Stimulated activated CD8-positive, alpha-beta memory T cell treated with anti-CD3 and anti-CD28 coated beads, Interleukin-15, amount 100 ng/mL, for 48 hours (primary cell): ENCODE measurements around the gene ACYP1.

ENCODE experiments used
- DNase-seq, 2 donors: peaks; one replicate each; pipeline ENCODE4 v3.0.0-alpha.2; 2020; ENCODE audit warnings: low read depth in 2 of 2

The ACYP1 gene

DNA sequence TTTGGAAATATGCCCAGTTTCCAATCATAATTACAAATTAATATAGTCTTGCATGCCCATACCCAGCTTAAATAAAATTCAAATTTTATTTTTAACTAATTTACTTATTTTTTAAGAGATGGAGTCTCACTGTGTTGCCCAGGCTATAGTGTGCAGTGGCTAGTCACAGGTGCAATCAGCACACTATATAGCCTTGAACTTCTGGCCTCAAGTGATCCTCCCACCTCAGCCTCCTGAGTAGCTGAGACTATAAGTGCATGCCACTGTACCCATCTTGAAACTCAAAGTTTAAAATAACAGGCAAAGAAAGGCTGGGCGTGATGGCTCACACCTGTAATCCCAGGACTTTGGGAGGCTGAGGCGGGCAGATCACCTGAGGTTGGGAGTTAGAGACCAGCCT lies 22.9 kb downstream of the ACYP1 start:
- no peak for DNase-seq

DNA sequence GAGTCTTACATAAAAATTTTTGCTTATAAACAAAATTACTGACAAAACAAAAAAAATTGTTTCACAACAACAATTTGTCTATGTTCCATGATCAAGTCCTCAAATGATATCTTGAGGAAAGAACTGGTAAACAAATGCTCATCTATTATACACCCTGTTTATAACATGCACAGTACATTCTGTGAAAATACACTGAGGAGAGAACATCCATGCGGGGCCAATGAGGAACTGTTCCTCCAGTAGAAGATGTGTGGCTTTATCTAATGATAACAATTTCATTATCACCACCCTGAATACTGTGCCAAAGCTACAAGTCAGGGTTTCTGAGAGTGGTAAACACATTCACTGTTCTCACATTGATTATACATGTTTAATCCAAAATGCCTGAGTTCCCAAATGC lies 23.3 kb downstream of the ACYP1 start:
- no peak for DNase-seq

DNA sequence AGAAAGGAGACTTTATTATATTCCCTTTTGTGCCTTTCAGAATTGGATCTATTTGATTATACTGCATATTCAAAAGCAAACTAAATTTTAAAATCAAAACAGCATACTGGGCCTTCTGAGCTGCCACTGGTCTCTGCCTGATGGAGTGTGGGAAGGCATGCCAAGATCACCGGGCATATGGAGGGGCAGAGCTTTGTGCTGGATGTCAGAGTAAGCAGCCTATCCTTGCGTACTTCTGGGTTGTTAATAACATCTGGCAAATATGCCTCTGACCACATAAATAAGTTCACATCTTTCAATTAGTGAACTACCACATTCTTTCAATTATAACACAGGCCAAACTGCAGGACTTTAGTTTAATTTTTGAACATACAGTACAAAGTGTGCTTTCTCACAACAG lies 30.9 kb downstream of the ACYP1 start:
- no peak for DNase-seq

DNA sequence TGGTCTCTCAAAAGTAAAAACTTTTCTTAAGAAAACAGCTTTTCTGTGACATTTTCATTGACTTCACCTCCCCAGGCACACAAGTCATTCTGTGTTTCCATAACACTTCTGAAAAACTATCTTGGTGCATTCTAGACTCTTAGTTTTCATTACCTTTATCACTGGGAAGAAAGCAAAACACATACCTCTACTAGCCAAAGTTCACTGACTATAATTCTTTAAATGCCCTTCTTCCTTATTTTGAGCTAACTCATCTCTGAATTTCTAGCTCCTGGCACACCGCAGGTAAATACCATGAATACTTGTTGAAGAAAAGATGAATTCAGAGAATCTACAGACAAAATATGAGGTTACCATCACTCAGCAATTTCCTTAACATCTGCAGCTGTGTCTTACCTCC lies 33.7 kb downstream of the ACYP1 start:
- no peak for DNase-seq

DNA sequence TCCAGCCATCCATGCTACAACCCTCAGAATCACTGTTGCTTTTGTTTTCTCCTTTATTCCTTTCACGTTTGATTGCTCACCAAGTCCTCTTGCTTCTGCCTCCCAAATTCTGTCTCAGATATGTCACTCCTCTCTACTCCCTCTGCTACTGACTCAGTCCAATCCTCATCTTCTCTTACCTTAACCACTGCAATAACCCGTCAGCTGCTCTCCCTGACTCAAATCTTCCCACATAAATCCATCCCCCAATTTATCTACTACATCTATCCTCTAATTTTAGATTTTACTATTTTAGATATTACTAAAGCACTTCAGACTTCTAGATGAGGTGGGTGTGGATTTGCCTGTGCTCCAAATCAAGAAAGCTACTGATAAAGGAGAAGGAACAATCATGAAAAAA lies 37.9 kb downstream of the ACYP1 start:
- DNase-seq, result no peak

DNA sequence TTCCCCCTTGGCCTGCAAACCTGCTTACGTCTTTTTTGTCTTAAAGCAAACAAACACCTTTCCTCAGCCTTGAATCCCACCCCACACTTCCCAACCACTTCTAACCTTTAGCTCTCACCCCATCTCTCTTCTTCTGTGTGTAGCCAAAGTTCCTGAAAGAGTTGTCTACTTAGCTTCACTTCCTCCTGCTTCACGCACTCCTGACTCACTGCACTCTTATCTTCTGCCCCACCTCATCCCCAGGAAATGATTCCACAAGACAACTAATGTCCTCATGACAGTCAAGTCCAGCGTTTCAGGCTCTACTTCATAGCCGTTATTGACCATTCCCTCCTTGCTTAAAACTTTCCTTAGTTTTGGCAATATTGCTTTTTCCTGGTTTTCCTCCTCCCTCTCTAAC lies 38.7 kb downstream of the ACYP1 start:
- DNase-seq, result no peak

DNA sequence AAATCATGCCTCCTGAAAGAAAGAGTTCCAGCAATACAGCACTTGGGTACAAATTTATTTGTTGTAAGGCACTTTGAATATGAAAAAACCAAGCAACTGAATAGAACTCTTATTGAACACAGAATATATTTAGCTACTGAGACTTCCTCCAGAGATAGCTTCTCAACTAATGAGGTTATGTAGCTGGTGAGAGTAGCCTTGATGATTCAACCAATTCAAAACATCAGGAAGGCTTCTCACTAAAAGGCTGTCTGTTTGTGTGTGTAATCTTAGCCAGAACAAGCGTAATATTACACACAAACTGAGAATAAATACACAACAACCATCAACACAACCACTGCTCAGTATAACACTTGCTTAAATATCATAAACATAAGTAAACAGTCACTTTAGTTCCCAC lies 40.7 kb downstream of the ACYP1 start:
- DNase-seq, result no peak

DNA sequence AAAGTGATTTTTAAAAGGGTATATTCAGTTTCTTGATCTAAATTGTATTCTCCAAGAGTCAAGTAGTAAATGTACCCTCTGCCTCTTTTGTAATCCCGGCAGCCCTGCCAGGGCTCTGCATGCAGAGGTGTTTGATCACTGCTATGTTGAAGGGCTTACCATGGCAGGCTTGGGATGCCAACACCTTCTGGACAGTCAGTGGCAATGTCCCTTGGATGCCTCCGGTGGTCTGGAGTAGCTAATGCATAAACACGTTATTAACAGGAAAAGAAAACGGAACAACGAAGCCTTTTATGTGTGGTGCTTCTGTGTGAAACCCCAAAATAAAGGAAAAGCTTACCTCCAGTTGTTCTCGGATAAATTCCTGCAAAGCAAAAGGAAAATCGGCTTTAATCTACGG lies 41.2 kb downstream of the ACYP1 start:
- no peak for DNase-seq

DNA sequence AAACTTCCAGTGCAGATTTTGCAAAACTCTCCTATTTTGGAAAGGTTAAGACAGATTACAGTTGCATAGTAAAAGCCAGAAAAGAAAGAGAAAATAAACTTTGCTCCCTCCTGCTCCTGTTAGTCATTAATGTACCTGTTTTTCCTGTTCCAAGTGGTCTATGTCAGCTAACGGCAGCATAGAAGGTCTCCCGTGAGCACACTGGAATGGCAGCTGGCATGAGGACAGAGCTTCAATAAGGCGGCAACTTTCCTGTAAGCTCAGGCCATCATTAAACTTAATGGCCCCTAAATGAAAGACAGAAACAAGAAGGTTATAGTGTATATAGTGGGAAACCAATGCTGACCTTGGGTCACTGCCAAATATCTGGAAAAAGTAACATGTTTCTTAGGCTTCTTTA lies 45.1 kb downstream of the ACYP1 start:
- no peak for DNase-seq

DNA sequence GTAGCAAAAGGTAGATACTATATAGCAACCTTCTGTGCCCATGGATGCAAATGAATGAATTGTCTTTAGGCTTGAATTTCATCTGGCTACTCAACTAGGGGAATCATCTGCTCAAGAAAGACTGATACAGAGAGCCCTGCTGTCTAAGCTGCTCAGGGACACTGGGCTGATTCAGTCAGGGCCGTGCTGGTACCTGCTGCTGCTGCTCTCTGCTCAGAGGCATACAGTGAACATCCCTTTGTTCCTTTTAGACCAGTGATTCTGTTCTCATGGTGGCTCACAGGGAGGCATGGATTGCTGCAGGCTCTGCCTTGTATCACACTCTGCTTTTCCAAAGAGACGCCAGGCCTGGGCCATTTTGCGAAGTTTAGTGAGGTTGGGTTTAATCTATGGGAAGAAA lies 47.0 kb downstream of the ACYP1 start:
- no peak for DNase-seq

DNA sequence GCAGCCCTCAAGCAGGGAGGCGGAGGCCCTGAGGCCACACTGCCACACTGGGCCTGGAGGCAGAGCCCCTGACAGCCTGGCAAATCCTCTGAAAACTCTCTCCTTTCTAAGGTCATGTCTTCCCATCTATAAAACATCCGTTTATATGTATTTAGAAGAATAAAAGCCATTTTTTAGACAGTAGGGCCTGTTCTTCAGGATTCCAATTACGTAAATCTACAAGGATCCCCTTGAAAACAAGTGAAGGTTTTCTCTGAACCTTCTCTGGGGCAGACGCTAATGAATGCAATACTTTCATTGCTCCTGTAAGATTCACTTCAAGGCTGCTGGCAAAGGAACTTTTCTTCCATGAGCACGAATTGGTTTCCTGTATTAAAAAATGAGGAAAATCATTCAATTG lies 48.3 kb downstream of the ACYP1 start:
- DNase-seq, result no peak

DNA sequence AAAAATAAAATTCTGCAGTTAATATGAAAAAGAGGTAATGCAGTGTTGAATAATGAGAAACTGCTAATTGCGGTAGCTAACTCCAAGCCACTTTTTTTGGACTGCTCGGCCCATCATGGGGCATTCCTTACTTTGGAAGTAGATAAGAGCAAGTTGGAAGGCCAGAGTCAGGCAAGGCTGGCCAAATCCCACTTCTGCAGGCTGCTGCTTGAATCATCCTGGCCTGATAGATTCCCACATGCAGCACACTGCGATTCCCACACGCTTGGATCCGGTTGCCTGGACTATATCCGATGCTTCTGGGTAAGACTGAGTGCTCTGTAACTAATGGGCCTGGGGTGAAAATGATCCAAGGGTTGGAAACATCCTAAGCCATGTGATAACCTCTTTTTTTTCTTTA lies 50.5 kb downstream of the ACYP1 start:
- DNase-seq, result no peak

DNA sequence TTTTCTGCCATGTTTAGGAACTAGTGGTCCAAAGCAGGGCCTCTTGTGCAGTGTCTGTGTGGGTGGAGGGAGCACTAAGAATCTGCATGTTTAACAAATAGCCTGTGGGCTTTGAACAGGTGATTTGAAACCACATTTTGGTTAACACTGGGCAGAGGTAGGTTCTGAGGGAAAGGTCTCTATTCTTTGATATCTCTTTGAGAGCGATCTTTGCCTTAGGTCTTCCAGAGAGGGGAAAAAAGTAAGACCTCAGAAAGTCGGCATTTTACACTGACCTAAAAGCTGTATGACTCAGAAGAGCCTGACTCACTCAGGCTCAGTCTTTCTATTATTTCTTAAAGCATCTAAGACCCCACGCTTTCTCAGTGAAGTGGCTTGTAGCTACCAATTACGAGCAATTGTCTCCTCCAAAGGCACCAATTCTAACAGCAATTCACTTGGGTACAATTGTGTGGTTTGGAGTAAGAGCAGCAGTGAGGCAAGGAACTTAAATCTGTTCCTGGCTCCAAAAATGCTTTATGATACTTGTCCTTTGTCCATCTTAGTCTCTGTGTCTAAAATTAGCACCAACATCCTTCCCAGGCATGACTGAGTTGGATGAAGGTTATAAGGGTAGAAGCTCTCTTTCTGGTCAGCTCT lies 52.3 kb downstream of the ACYP1 start:
- no peak for DNase-seq

DNA sequence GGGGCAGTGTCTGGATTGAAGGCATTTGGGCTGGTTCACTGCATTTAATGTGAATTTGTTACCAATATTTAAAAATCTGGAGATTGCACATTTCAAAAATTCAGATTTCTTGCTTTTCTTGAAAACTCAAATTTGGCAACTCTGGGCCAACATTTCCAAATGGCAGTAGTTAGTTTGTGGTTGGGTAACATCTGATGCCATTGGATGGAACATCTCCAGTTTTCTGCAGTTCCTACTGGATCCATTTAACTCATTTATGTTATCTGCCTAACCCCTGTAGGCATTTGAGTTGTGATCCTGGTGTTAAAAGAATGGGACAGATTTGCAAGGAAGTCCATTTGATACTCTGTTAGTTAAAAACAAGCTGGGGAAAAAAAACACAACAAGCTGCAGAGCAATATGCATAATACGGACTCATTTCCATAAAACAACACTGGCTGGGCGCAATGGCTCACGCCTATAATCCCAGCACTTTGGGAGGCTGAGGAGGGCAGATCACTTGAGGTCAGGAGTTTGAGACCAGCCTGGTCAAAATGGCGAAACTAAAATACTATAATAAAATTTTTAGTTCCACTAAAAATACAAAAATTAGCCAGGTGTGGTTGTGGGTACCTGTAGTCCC lies 53.2 kb downstream of the ACYP1 start:
- no peak for DNase-seq

DNA sequence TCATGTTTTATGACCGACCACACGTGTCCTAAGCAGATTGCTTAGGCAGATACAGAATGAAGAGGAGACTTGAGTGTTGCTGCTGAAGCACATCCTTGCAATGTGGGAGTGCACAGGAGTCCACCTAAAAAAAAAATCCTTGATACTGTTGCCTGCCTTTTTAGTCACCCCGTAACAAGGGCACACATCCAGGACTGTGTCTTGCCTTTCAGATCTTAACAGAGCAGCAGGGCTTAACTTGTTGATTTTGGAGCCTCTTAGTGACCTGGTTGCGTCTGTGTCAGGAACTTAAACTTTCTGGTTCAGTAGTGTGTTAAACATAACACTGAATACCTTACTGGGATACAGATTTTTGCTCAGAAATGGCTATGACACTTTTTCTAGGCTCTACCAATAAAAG lies 54.6 kb downstream of the ACYP1 start:
- DNase-seq, result no peak

DNA sequence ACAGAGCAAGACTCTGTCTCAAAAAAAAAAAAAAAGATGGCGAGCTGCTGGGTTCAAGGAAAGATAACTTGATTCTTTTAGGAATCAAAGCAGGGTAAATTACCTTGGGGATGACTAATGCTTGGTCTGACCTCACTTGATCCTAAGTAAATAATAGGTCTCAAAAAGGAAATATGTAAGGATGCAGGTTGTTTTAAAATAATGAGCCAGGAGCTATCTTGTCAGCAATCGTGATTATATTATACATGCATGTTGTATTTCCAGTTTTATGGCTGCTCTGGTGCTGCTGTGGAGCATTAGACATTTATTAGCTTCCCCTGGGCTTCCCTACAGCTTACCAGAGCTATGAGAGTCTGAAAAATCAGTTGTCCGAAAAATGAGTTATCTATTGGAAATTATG lies 58.5 kb downstream of the ACYP1 start:
- DNase-seq, result no peak

DNA sequence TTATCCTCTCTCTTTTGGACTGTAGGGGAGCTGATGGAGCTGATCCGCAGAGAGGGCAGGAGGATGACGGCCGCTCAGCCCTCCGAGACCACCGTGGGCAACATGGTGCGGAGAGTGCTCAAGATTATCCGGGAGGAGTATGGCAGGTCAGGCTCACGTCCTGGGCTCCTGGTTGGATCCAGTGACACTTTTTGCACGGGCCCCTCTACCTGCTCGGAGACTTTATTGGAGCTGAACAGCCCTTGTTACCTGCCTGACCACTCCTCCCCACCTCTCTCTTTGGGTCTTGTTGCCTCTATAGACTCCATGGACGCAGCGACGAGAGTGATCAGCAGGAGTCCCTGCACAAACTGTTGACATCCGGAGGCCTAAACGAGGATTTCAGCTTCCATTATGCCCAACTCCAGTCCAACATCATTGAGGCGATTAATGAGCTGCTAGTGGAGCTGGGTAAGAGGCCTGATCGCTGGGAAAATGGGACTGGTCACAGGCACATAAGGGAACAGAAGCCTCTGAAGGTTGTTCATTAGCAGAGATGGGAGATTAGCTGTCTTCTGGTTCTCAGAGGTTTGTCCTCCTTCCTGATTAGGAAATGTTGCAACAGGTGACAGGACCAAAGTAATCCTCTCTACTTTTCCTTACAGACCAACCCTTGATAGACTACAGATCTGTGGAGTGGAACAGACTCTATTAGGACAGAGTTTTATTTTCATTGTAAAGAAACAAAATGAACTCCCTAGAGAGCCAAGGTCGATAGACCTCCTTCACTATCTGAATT lies 60.4 kb downstream of the ACYP1 start:
- DNase-seq, result no peak
